Activated naive CD4-positive, alpha-beta T cell treated with anti-CD3 and anti-CD28 coated beads, Interleukin-2, amount 10 ng/mL, durations not matched to agents 7 days and 5 days (primary cell): ENCODE data around the gene CDH13.

ENCODE experiments used
- CTCF ChIA-PET: fragments of 350-600 bp; sonication (Branson Sonifier 250); formaldehyde crosslinking; loops from one replicate; lab custom pipeline; 2021; ENCODE audit warnings: antibody characterized with exemption; lab: Charles Lee
- DNase-seq: peaks from one replicate; pipeline ENCODE4 v3.0.0-alpha.2; 2020
- H3K27ac Mint-ChIP-seq: one replicate; pipeline ENCODE4 v1.8.0; 2021; ENCODE audit warnings: mild to moderate bottlenecking, moderate library complexity, mixed read lengths
- H3K27me3 Mint-ChIP-seq: one replicate; pipeline ENCODE4 v1.8.0; 2021; ENCODE audit warnings: mild to moderate bottlenecking, mixed read lengths
- H3K36me3 Mint-ChIP-seq: one replicate; pipeline ENCODE4 v1.8.0; 2021; ENCODE audit warnings: mixed read lengths
- H3K4me1 Mint-ChIP-seq: one replicate; pipeline ENCODE4 v1.8.0; 2021; ENCODE audit warnings: mixed read lengths
- H3K4me3 Mint-ChIP-seq: one replicate; pipeline ENCODE4 v1.8.0; 2021; ENCODE audit warnings: mild to moderate bottlenecking, moderate library complexity, mixed read lengths
- H3K9me3 Mint-ChIP-seq: one replicate; pipeline ENCODE4 v1.8.0; 2021; ENCODE audit warnings: mixed read lengths

The CDH13 gene

DNA sequence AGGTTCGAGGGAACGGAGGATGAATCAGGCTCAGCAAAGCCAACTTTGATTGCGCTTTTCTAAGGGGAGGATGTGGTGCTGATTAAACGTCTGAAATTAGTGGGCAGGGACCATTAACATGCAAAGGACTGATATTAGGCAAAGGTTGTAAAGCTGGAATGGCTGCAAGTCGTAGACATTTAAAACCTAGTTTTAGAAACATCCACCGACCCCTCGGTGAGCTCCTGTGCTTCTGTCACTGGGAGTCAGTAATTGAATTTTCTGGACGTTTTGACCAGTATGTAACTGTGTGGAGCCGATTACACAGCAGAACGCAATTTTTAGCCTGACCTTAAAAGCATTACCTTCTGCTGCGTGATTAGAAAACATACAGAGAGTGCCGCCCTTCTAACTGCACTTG is 960.4 kb downstream of the CDH13 start:
- no peaks in the 10 kb centered on the region for H3K9me3 Mint-ChIP-seq

DNA sequence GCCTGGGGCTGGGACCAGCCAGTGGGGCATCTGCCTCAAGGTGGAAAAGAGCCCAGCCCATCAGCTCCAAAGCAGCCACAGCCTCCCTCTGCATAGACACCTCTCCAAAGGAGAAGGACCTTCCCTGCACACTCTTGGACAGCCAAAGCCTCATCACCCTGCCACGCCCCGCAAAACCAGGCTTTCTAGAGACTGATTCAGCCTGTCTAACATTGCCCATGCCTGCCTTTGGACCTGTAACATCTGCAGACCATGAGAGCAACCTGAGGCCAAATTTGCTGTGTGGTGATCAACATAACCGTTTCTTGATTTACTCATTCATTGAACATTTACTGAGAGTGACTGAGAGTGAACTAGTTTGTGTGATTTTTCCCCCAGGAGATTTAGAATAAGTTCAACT is 961.3 kb downstream of the CDH13 start:
- Mint-ChIP-seq H3K4me3 (no peak overlapping the region), H3K4me1 (no peaks in the 10 kb centered on the region), H3K9me3 (no peaks in the 10 kb centered on the region), H3K27ac (no peak overlapping the region), H3K36me3 (no peaks in the 10 kb centered on the region), H3K27me3 (no peaks in the 10 kb centered on the region)
- DNase-seq = no peak
- CTCF ChIA-PET = no interaction called here

More for the DNA sequence above, 960.4 kb downstream of the CDH13 start:
- no peak for DNase-seq
- no peaks in the 10 kb centered on the region for H3K4me1 Mint-ChIP-seq
- H3K4me3 Mint-ChIP-seq = no peak overlapping the region
- CTCF ChIA-PET = interaction anchor here (0.5 kb wide), 1 partner anchor 10 kb away, joined by 3 read pairs; no protein-coding TSS in a partner anchor
- H3K27me3 Mint-ChIP-seq = no peaks in the 10 kb centered on the region
- no peak overlapping the region for H3K27ac Mint-ChIP-seq
- no peaks in the 10 kb centered on the region for H3K36me3 Mint-ChIP-seq

DNA sequence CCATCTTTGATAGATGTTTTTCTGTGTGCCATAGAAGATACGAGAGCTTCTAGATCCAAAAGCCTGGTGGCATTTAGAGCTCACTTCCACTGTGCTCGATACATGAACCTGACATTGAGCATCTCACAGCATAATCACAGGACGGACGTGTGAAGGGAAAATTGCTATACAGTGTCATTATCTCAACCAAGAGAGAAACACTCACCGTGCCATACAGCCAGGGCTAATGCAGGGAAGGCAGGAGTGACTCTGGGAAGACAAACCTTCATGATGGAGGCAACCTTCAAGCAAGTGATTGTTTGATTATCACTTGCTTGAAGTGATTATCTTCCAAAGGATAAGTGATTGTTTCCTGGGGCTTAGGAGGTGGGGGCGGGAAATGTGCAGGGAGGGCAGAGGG is 962.8 kb downstream of the CDH13 start:
- CTCF ChIA-PET = no interaction called here
- no peaks in the 10 kb centered on the region for H3K27me3 Mint-ChIP-seq

DNA sequence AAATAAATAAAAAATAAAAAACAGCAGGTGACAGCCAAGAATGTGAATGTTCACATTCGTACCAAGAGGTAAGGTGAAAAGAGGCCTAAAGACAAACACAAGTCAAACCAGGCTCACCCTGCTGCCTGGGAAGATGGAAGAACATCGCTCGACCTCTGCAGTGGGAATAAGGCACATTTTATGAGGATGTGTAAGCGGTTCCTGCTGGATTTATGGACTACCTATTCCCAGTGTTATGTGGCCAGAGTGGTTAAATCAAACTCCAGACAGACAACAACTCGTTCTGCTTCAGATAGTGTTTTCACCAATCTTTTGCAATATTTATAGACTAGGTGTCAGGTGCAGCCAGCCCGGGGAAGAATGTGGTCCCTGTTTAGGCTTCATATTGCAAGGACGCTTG is 966.0 kb downstream of the CDH13 start:
- CTCF ChIA-PET = no interaction called here
- Mint-ChIP-seq H3K36me3 (no peaks in the 10 kb centered on the region), H3K4me3 (no peak overlapping the region), H3K4me1 (no peaks in the 10 kb centered on the region), H3K27ac (no peak overlapping the region), H3K27me3 (no peaks in the 10 kb centered on the region), H3K9me3 (peaks cover 2% of the 10 kb centered on the region)
- no peak for DNase-seq

More for the DNA sequence above, 962.8 kb downstream of the CDH13 start:
- no peaks in the 10 kb centered on the region for H3K36me3 Mint-ChIP-seq
- DNase-seq = no peak
- H3K27ac Mint-ChIP-seq = no peak overlapping the region
- H3K4me3 Mint-ChIP-seq = no peak overlapping the region
- H3K9me3 Mint-ChIP-seq = peaks cover 2% of the 10 kb centered on the region
- no peaks in the 10 kb centered on the region for H3K4me1 Mint-ChIP-seq

DNA sequence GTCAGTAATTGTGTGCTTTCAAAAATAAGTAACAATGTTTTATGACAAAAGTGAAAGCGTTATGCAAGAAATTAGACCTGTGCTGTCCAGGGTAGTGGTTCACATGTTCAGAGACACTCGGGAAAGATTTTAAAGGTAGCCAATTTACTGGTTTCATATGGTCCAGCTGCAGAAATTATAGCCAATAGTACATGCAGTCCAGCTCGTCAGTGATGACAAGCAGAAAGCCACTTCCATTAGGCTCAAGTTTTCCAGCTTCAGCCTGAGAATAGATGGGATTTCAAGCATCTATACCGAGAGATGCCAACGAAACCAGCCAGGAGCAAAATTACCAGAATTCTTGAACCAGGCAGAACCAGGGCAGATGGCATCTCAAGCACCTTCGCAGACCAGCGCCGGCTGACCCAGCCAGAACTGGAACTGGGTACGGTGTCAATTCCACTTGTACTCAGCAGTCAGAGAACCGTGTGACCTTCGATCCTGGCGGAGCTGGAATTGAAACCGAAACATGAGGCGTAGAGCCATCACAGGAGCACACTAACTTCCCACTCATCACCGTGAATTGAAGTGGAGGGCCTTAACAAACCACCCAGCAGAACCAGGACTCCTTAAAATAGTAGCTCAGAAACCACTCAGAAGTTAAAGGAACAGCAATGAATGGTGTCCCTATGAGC is 973.2 kb downstream of the CDH13 start:
- Mint-ChIP-seq H3K27ac (no peak overlapping the region), H3K4me1 (no peaks in the 10 kb centered on the region), H3K36me3 (no peaks in the 10 kb centered on the region), H3K27me3 (no peaks in the 10 kb centered on the region), H3K4me3 (no peak overlapping the region), H3K9me3 (no peaks in the 10 kb centered on the region)
- CTCF ChIA-PET = no interaction called here
- DNase-seq = no peak

DNA sequence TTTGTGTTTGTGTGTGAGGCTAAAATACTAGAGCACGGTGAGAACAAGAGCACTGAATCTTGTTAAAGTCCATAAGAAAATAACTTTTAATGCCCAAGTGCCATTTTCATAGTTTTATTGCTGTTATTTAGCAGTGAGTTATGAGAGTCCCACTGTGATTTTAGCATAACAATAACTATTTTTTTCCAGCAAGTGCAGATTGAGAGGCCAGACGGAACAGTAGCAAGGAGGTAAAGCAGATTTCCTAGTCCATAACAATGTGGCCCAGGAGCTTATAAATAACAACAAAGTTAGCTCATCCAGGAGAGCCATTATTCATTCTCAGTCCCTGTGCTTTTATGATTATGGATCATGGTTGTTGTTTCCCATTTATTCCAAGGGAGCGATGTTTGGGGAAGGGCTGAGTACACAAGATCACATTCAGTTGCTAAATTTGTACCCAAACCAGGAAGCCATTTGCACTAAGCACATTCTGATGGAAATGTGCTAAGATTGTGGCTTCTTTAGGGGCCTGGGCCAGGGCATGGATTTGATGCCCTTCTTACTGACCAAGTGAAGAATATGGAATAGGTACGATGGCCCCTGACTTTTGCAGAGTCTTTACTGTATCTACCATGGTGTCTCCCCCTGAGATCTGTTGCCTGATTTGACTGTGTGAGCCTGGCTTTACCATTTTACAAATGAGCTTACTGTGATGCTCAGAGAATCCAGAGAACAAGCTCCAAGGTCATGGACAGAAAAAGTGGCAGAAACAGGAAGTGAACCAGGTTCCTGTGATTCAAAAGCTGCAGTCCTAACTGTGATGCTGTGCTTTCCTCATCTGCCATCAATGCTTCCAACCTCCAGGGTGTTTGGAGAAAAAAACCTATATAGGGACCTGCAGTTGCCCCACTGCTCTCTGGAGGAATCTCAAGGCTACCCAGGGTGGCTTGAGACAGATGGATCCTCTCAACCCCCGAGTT is 976.3 kb downstream of the CDH13 start:
- Mint-ChIP-seq H3K4me1 (no peaks in the 10 kb centered on the region), H3K4me3 (no peak overlapping the region), H3K27ac (no peak overlapping the region), H3K36me3 (no peaks in the 10 kb centered on the region), H3K27me3 (no peaks in the 10 kb centered on the region), H3K9me3 (peaks cover 1% of the 10 kb centered on the region)
- CTCF ChIA-PET = no interaction called here
- no peak for DNase-seq

DNA sequence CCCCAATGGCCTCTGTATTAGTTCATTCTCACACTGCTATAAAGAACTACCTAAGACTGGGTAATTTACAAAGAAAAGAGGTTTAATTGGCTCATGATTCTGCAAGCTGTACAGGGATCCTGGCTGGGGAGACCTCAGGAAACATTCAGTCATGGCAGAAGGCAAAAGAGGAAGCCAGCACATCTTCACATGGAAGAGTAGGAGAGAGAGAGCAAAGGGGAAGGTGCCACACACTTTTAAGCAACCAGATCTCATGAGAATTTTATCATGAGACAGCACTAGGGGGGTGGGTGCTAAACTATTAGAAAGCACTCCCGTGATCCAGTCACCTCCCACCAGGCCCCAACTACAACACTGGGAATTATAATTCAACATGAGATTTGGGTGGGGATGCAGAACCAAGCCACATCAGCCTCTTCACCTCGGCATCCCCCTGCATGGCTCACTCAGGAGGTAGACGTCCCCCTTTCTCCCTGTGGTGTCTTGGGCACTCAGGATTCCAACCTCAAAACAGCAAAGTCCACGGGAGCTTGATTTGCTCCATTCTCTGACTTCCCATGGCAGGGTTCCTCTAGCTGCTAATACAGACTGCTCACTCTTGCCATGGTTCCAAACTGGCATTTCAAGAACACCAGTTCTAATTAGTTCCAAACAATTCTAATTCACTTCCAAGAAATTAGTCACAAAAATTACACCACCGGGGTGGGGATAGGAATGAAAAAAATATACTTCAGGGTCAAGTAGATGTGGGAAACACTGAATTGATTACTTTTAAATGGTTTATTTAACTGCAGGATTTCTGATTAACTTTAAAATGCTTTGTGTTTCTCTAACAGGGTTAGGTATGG is 977.2 kb downstream of the CDH13 start:
- no peak overlapping the region for H3K4me3 Mint-ChIP-seq

DNA sequence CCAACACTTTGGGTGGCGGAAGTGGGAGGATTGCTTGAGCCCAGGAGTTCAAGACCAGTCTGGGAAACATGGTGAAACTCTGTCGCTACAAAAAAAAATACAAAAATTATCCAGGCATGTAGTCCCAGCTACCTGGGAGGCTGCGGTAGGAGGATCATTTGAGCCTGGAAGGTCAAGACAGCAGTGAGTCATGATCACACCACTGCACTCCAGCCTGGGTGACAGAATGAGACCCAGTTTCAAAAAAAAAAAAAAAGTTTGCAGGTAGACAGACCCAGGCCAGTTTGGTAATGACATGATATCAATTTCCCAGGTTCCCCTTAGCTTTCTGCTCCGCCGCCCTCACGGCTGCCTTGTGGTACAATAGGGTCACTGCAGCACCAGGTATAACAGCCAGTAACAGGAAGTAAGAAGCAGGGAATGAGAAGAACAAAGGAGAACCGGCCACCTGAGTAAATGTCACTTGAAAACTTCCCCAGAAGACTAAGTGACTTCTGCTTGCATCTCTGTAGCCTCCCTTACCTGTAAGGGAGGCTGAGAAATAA is 979.8 kb downstream of the CDH13 start:
- Mint-ChIP-seq H3K4me3 (no peak overlapping the region), H3K27me3 (no peaks in the 10 kb centered on the region), H3K9me3 (peaks cover 1% of the 10 kb centered on the region), H3K27ac (no peak overlapping the region), H3K4me1 (no peaks in the 10 kb centered on the region), H3K36me3 (no peaks in the 10 kb centered on the region)
- CTCF ChIA-PET = no interaction called here
- no peak for DNase-seq

More for the DNA sequence above, 977.2 kb downstream of the CDH13 start:
- no peak overlapping the region for H3K27ac Mint-ChIP-seq
- H3K36me3 Mint-ChIP-seq = no peaks in the 10 kb centered on the region
- no peaks in the 10 kb centered on the region for H3K27me3 Mint-ChIP-seq
- DNase-seq = no peak
- peaks cover 1% of the 10 kb centered on the region for H3K9me3 Mint-ChIP-seq
- CTCF ChIA-PET = no interaction called here
- no peaks in the 10 kb centered on the region for H3K4me1 Mint-ChIP-seq

DNA sequence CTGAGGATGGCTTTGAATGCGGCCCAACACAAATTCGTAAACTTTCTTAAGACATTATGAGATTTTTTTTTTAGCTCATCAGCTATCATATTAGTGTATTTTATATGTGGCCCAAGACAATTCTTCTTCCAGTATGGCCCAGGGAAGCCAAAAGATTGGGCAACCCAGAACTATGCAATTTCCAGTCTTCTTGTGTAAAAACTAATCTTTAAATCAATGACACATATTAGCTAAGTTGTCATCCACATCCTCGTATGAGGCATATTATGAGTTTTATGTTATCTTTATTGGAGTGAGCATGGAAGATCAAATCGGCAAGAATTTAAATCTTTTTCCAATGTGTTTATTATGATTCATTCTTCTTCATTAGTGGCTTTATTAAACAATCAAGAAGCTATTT is 982.4 kb downstream of the CDH13 start:
- Mint-ChIP-seq H3K27me3 (no peaks in the 10 kb centered on the region), H3K4me1 (no peaks in the 10 kb centered on the region), H3K4me3 (no peak overlapping the region), H3K27ac (no peak overlapping the region), H3K36me3 (no peaks in the 10 kb centered on the region), H3K9me3 (peaks cover 1% of the 10 kb centered on the region)
- CTCF ChIA-PET = no interaction called here
- DNase-seq = no peak

DNA sequence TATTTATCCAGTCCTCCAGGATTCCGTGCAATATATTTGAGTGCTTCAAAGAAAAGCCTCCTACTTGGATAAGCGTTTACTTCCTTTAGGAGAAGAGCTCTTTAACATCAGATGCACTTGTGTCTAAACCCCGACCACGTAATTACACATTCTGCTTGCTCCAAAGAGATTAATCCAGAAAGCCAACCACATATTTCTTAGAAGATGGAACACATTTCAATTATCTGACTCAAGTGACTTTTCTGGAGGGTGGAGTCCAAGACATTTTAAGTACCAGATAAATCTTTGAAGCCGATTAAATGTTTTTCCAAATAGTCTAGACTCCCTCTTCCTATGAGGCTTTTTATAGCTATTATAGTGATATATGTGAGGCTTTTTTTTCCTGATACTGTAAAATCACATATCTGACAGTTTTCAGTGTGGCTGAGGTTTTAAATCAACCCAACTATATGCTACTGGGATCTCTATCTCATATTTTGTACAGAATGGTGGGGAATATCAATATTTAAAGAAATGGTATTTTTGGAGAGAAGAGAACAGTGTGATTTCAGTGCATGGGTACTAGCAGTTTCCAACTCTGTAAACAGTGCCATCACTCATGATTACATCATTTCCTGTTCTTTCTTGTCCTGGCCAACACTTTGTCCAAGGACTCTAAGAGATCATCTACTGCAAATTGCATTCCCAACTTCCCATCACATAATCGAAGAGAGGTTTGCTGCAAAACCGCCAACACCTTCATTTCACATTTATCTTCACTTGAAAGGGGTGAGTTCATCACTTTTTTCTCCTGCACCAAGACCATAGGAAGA is 988.6 kb downstream of the CDH13 start:
- no peak overlapping the region for H3K27ac Mint-ChIP-seq
- no peak for DNase-seq
- H3K27me3 Mint-ChIP-seq = no peaks in the 10 kb centered on the region
- no peaks in the 10 kb centered on the region for H3K36me3 Mint-ChIP-seq
- no peaks in the 10 kb centered on the region for H3K9me3 Mint-ChIP-seq
- H3K4me1 Mint-ChIP-seq = no peaks in the 10 kb centered on the region
- CTCF ChIA-PET = no interaction called here
- H3K4me3 Mint-ChIP-seq = no peak overlapping the region

DNA sequence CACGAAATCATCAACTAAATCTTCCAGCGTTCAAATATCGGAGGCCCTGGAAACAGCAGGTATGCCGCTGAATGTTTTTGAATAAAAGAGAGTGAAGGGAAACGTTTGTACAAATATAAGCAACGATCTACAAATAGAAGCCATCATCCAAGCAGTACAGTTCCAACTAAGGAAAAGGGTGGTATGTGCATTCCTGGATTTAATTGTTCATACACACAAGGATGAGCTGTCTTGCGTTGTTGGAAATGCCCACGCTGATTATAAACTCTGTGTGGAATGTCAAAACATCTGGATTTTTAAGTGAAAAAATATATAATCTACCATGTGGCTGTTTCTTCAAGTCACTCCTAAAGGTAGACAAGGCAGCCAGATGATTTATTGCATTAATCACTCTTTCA is 989.2 kb downstream of the CDH13 start:
- no peak overlapping the region for H3K27ac Mint-ChIP-seq
- H3K36me3 Mint-ChIP-seq = no peaks in the 10 kb centered on the region
- H3K27me3 Mint-ChIP-seq = no peaks in the 10 kb centered on the region
- no peaks in the 10 kb centered on the region for H3K4me1 Mint-ChIP-seq
- CTCF ChIA-PET = no interaction called here
- no peak overlapping the region for H3K4me3 Mint-ChIP-seq
- H3K9me3 Mint-ChIP-seq = no peaks in the 10 kb centered on the region
- DNase-seq = no peak

DNA sequence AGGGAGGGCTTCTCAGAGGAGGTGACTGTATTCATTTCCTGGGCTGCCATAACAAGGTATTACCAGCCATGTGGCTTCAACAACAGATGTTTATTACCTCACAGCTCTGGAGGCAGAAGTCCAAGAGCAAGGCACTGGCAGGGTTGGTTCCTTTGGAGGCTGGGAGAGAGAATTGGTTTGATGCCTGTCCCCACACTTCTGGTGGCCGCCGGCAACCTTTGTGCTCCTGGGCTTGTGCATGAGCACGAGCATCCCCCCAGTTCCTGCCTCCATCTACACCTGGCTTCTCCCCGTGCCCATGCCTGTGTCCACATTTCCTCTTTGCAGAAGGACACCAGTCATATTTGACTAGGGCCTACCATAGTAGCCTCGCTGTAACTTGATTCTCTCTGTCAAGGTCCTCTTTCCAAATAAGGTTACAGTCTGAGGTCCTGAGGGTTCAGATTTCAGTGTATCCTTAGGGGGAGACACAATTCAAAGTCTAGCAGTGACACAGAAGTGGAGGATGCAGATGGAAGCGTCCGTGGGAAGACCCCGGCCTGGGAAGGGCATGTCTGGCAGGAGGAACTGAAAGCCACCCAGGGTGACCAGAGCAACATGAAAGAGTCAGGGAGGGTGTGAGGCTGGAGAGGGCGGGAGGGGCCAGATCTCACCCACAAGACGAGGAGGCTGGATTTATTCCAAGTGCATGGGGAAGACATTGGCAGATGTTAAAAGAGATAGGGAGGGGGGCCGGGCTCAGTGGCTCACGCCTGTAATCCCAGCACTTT is 992.8 kb downstream of the CDH13 start:
- no peak overlapping the region for H3K4me3 Mint-ChIP-seq
- no peaks in the 10 kb centered on the region for H3K9me3 Mint-ChIP-seq
- CTCF ChIA-PET = no interaction called here
- no peaks in the 10 kb centered on the region for H3K4me1 Mint-ChIP-seq
- H3K36me3 Mint-ChIP-seq = no peaks in the 10 kb centered on the region
- DNase-seq = no peak
- H3K27me3 Mint-ChIP-seq = no peaks in the 10 kb centered on the region
- H3K27ac Mint-ChIP-seq = no peak overlapping the region

DNA sequence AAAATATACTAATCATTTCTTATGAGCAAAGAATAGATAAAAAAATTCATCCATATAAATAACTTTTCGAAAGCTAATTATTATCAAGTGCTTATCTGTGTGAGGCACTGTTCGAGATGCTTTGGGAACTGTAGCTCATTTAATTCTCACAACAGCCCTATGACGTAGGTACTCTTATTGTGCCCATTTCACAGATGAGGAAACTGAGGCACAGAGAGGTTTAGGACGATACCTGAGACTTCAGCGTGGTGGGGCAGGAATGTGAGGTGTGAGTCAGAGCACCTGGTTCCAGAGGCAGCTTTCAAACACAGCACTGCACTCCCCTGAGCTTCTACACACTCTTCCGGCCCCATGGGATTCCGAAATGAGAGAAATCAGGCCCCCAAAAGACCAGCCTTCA is 995.2 kb downstream of the CDH13 start:
- Mint-ChIP-seq H3K9me3 (no peaks in the 10 kb centered on the region), H3K4me3 (no peak overlapping the region), H3K27ac (no peak overlapping the region), H3K4me1 (no peaks in the 10 kb centered on the region), H3K27me3 (no peaks in the 10 kb centered on the region), H3K36me3 (no peaks in the 10 kb centered on the region)
- CTCF ChIA-PET = no interaction called here
- no peak for DNase-seq
